Measurements from ENCODE around the gene TMEM87B.
"Not testable (repeated sequence)": the region's sequence is repeated elsewhere in the genome, so short reads cannot be mapped to it uniquely, and the experiment has no call there.

Gene TMEM87B

GRCh38 chr2:112095681-112096080 is 40.6 kb downstream of the TMEM87B start:
- no peak overlapping the region for H3K4me3 ChIP-seq (ENCODE audit: low read length)
- DNase-seq (ENCODE audit: low read depth, low spot score): no peak

GRCh38 chr2:112096098-112096497 is 41.0 kb downstream of the TMEM87B start:
- H3K4me3 ChIP-seq (ENCODE audit: low read length): no peak overlapping the region
- no peak for DNase-seq (ENCODE audit: low read depth, low spot score)

- no peak for DNase-seq (ENCODE audit: low read depth, low spot score)
- H3K4me3 ChIP-seq (ENCODE audit: low read length): no peak overlapping the region
Observed at GRCh38 chr2:112108178-112108832, 53.2 kb downstream of the TMEM87B start.

- H3K4me3 ChIP-seq (ENCODE audit: low read length): no peak overlapping the region
- no peak for DNase-seq (ENCODE audit: low read depth, low spot score)
Observed at GRCh38 chr2:112109278-112109677, 54.2 kb downstream of the TMEM87B start.

- no peak for DNase-seq (ENCODE audit: low read depth, low spot score)
- H3K4me3 ChIP-seq (ENCODE audit: low read length): no peak overlapping the region
Observed at GRCh38 chr2:112110966-112111365, 55.9 kb downstream of the TMEM87B start.

GRCh38 chr2:112113354-112113753 is 58.3 kb downstream of the TMEM87B start:
- DNase-seq (ENCODE audit: low read depth, low spot score): not testable (repeated sequence)

GRCh38 chr2:112118148-112118547 is 63.1 kb downstream of the TMEM87B start:
- DNase-seq (ENCODE audit: low read depth, low spot score): no peak

More at GRCh38 chr2:112113354-112113753, 58.3 kb downstream of the TMEM87B start:
- not testable (repeated sequence) for H3K4me3 ChIP-seq (ENCODE audit: low read length)

GRCh38 chr2:112121682-112122254 is 66.7 kb downstream of the TMEM87B start:
- no peak overlapping the region for H3K4me3 ChIP-seq (ENCODE audit: low read length)
- DNase-seq (ENCODE audit: low read depth, low spot score): peak; percentile 69

More at GRCh38 chr2:112118148-112118547, 63.1 kb downstream of the TMEM87B start:
- no peak overlapping the region for H3K4me3 ChIP-seq (ENCODE audit: low read length)

GRCh38 chr2:112129060-112129459 is 74.0 kb downstream of the TMEM87B start:
- no peak for DNase-seq (ENCODE audit: low read depth, low spot score)
- no peak overlapping the region for H3K4me3 ChIP-seq (ENCODE audit: low read length)

- no peak for DNase-seq (ENCODE audit: low read depth, low spot score)
Observed at GRCh38 chr2:112133344-112133743, 78.3 kb downstream of the TMEM87B start.

GRCh38 chr2:112134120-112134519 is 79.1 kb downstream of the TMEM87B start:
- H3K4me3 ChIP-seq (ENCODE audit: low read length): no peak overlapping the region
- no peak for DNase-seq (ENCODE audit: low read depth, low spot score)

More at GRCh38 chr2:112133344-112133743, 78.3 kb downstream of the TMEM87B start:
- H3K4me3 ChIP-seq (ENCODE audit: low read length): no peak overlapping the region

GRCh38 chr2:112136096-112136495 is 81.0 kb downstream of the TMEM87B start:
- no peak for DNase-seq (ENCODE audit: low read depth, low spot score)
- H3K4me3 ChIP-seq (ENCODE audit: low read length): no peak overlapping the region

- no peak for DNase-seq (ENCODE audit: low read depth, low spot score)
- H3K4me3 ChIP-seq (ENCODE audit: low read length): no peak overlapping the region
Observed at GRCh38 chr2:112137516-112138158, 82.6 kb downstream of the TMEM87B start.

- no peak within 1 kb of the TSS for H3K4me3 ChIP-seq (ENCODE audit: low read length)
- DNase-seq (ENCODE audit: low read depth, low spot score): no peak
Observed at GRCh38 chr2:112138159-112139032, 83.3 kb downstream of the TMEM87B start, which contains the start of gene FBLN7. Gene FBLN7, plus strand, starts transcription at chr2:112138385. Its CDS starts 271 bp downstream, at chr2:112138656.

GRCh38 chr2:112139033-112139614 is 84.1 kb downstream of the TMEM87B start:
- not testable (repeated sequence) for H3K4me3 ChIP-seq (ENCODE audit: low read length); DNase-seq (ENCODE audit: low read depth, low spot score)

GRCh38 chr2:112139661-112140204 is 84.7 kb downstream of the TMEM87B start:
- DNase-seq (ENCODE audit: low read depth, low spot score); H3K4me3 ChIP-seq (ENCODE audit: low read length): not testable (repeated sequence)

GRCh38 chr2:112140205-112140802 is 85.2 kb downstream of the TMEM87B start:
- DNase-seq (ENCODE audit: low read depth, low spot score): no peak
- no peak overlapping the region for H3K4me3 ChIP-seq (ENCODE audit: low read length)

GRCh38 chr2:112140899-112141625 is 86.0 kb downstream of the TMEM87B start:
- no peak for DNase-seq (ENCODE audit: low read depth, low spot score)

More at GRCh38 chr2:112140899-112141625, 86.0 kb downstream of the TMEM87B start:
- H3K4me3 ChIP-seq (ENCODE audit: low read length): no peak overlapping the region
